Endothelial cell of umbilical vein (primary cell): Measurements from ENCODE around the gene CHN1. TPM values are rescaled to one million over a fixed set of nuclear protein-coding genes. Genes with fewer than 3 reads are reported as not detected.

Source experiments
- BruUV-seq: library from RNA; stranded (reverse); fragments of 400-500 nt; replicated peaks from 2 replicates; lab custom pipeline; 2021; lab: Mats Ljungman, UMichigan
- CTCF ChIA-PET: fragments of 300-600, 350-600 bp; sonication (Branson Sonifier 250); formaldehyde crosslinking; loops from one replicate; lab custom pipeline; 2021; ENCODE audit warnings: antibody characterized with exemption, inconsistent platforms; lab: Charles Lee
- POLR2A ChIA-PET: fragments of 300-600, 350-600 bp; sonication (Branson Sonifier 250); formaldehyde crosslinking; loops from one replicate; lab custom pipeline; 2021; ENCODE audit warnings: antibody characterized with exemption, inconsistent platforms; lab: Charles Lee
- DNase-seq: peaks from one replicate; pipeline ENCODE4 v3.0.0-alpha.2; 2011; ENCODE audit warnings: low read depth, low spot score
- FAIRE-seq: peaks from 2 replicates; lab custom pipeline; 2011; peaks lifted over from hg19 to GRCh38; lab: Jason Lieb, UNC
- H2AFZ ChIP-seq: 2 replicates; pipeline ENCODE4 v1.6.0; 2012; ENCODE audit warnings: low read depth, low read length, control low read depth, inconsistent platforms
- H3K27ac ChIP-seq: 2 replicates; pipeline ENCODE4 v1.5.1; 2011; ENCODE audit warnings: low read depth, mild to moderate bottlenecking, control low read depth, low read length, moderate library complexity; ENCODE audit not compliant: insufficient read depth
- H3K27me3 ChIP-seq, 2 experiments: 2 replicates each; pipeline versions ENCODE4 v1.6.0 to v1.6.1; 2011; ENCODE audit warnings: low read length in 2 of 2, mixed read lengths in 1 of 2; ENCODE audit not compliant: control insufficient read depth in 2 of 2, insufficient read depth in 2 of 2
- H3K36me3 ChIP-seq, 2 experiments: 2 replicates in 1 of 2; 3 replicates in 1 of 2; pipeline ENCODE4 v1.5.1; 2011; ENCODE audit warnings: low read length in 2 of 2, mild to moderate bottlenecking in 1 of 2, moderate library complexity in 1 of 2; ENCODE audit not compliant: control insufficient read depth in 2 of 2, insufficient read depth in 2 of 2; ENCODE audit errors: extremely low read depth in 1 of 2
- H3K4me1 ChIP-seq: 3 replicates; pipeline ENCODE4 v1.5.1; 2011; ENCODE audit warnings: mild to moderate bottlenecking, low read length; ENCODE audit not compliant: control insufficient read depth, insufficient read depth; ENCODE audit errors: extremely low read depth
- H3K4me2 ChIP-seq: 2 replicates; pipeline ENCODE4 v1.6.1; 2011; ENCODE audit warnings: low read length, control low read depth, mixed read lengths; ENCODE audit not compliant: insufficient read depth
- H3K4me3 ChIP-seq, 3 experiments: fragments of 200-600 bp in 1 of 3; sonication (generic), shearing (Covaris generic) in 1 of 3; replicated peaks in 1 of 3; 2 replicates each; pipeline ENCODE4 v1.5.1; 2011 to 2016; ENCODE audit warnings: control low read depth in 3 of 3, low read length in 3 of 3, mild to moderate bottlenecking in 2 of 3, inconsistent platforms in 1 of 3, low read depth in 1 of 3, moderate library complexity in 1 of 3; ENCODE audit not compliant: insufficient read depth in 1 of 3
- H3K79me2 ChIP-seq: 2 replicates; pipeline ENCODE4 v1.6.0; 2012; ENCODE audit warnings: low read length, inconsistent platforms; ENCODE audit not compliant: control insufficient read depth, insufficient read depth
- H3K9ac ChIP-seq: replicated peaks from 2 replicates; pipeline ENCODE3; 2011; ENCODE audit warnings: low read length, control low read depth; ENCODE audit not compliant: insufficient read depth; ENCODE audit errors: extremely low read depth
- H3K9me1 ChIP-seq: replicated peaks from 3 replicates; pipeline ENCODE4 v1.6.0; 2011; ENCODE audit warnings: mild to moderate bottlenecking, low read length; ENCODE audit not compliant: control insufficient read depth, insufficient read depth; ENCODE audit errors: extremely low read depth
- H3K9me3 ChIP-seq: replicated peaks from 2 replicates; pipeline ENCODE4 v1.5.1; 2012; ENCODE audit warnings: low read length, inconsistent platforms; ENCODE audit not compliant: control insufficient read depth, insufficient read depth
- H4K20me1 ChIP-seq: replicated peaks from 2 replicates; pipeline ENCODE3; 2011; ENCODE audit warnings: mild to moderate bottlenecking, low read length; ENCODE audit not compliant: control insufficient read depth, insufficient read depth; ENCODE audit errors: extremely low read depth
- EZH2 ChIP-seq: IDR thresholded peaks from 2 replicates; pipeline ENCODE4 v1.6.1; 2012; ENCODE audit warnings: borderline replicate concordance, low read depth, mild to moderate bottlenecking, moderate library complexity, low read length, inconsistent platforms; ENCODE audit not compliant: severe bottlenecking
- FOS ChIP-seq: IDR thresholded peaks from 2 replicates; pipeline ENCODE4 v1.6.1; 2011; ENCODE audit warnings: mild to moderate bottlenecking, low read length, moderate library complexity, borderline replicate concordance; ENCODE audit not compliant: insufficient read depth
- GATA2 ChIP-seq: IDR thresholded peaks from 2 replicates; pipeline ENCODE4 v1.7.0; 2011; ENCODE audit warnings: low read depth, mild to moderate bottlenecking, moderate library complexity, mixed read lengths, low read length; ENCODE audit not compliant: insufficient read length, insufficient read depth
- JUN ChIP-seq: IDR thresholded peaks from 2 replicates; pipeline ENCODE4 v1.6.1; 2011; ENCODE audit warnings: borderline replicate concordance, low read depth; ENCODE audit not compliant: insufficient read length, insufficient read depth
- MYC ChIP-seq: IDR thresholded peaks from one replicate; pipeline ENCODE4 v1.6.1; 2011; ENCODE audit warnings: mild to moderate bottlenecking, low read depth, low read length
- POLR2A ChIP-seq: IDR thresholded peaks from 2 replicates; pipeline ENCODE4 v1.6.1; 2012; ENCODE audit warnings: low read depth, mild to moderate bottlenecking, control low read depth, low read length
- POLR2AphosphoS5 ChIP-seq: IDR thresholded peaks from 2 replicates; pipeline ENCODE4 v1.6.1; 2012; ENCODE audit warnings: low read depth, mild to moderate bottlenecking, control low read depth, low read length, moderate library complexity; ENCODE audit not compliant: insufficient read depth
- dilution Hi-C: fragments of 300-500 bp; cut with MboI; formaldehyde crosslinking; loops from one replicate; pipeline ENCODE4 v1.15.0; 2019; ENCODE audit warnings: low sequenced_read_pairs; ENCODE audit not compliant: extremely low pct_ligation_motif_present
- intact Hi-C: fragments of 100-400 bp; cut with micrococcal nuclease; formaldehyde crosslinking; loops from one replicate; pipeline ENCODE4 v1.10.0; 2022
- polyA plus RNA-seq, 4 experiments: library from polyadenylated mRNA; depleted of rRNA in 3 of 4; stranded (reverse) in 3 of 4; unstranded in 1 of 4; fragments of >200 nt; gene quantifications; 2 replicates each; pipeline versions ENCODE4 v1.2.1 to v1.2.3, GENCODE V29; 2011 to 2012; ENCODE audit warnings: missing spikeins in 1 of 4
- total RNA-seq: library from RNA; stranded (reverse); gene quantifications from 2 replicates; pipeline ENCODE4 v1.2.3, GENCODE V29; 2021
- TF ChIP-seq, protein P1 (sequence below): IDR thresholded peaks from 2 replicates; pipeline ENCODE4 v1.6.1; 2011; ENCODE audit not compliant: insufficient read depth, insufficient read length
- TF ChIP-seq, protein P2 (sequence below), 2 donors: IDR thresholded peaks; 1 replicate in 1 of 2; 2 replicates in 1 of 2; pipeline ENCODE4 v1.5.1; 2011; ENCODE audit warnings: low read length in 2 of 2, mild to moderate bottlenecking in 2 of 2, moderate library complexity in 2 of 2, control low read depth in 1 of 2, inconsistent platforms in 1 of 2, low read depth in 1 of 2; ENCODE audit not compliant: insufficient read depth in 1 of 2; ENCODE audit errors: extremely low read depth in 1 of 2

CHN1 gene
- total and polyA plus RNA-seq, 2 donors (not counting 3 experiments of a cell fraction or from before 2014, with no cell fraction given) = 23.3 to 24.9 TPM

DNA sequence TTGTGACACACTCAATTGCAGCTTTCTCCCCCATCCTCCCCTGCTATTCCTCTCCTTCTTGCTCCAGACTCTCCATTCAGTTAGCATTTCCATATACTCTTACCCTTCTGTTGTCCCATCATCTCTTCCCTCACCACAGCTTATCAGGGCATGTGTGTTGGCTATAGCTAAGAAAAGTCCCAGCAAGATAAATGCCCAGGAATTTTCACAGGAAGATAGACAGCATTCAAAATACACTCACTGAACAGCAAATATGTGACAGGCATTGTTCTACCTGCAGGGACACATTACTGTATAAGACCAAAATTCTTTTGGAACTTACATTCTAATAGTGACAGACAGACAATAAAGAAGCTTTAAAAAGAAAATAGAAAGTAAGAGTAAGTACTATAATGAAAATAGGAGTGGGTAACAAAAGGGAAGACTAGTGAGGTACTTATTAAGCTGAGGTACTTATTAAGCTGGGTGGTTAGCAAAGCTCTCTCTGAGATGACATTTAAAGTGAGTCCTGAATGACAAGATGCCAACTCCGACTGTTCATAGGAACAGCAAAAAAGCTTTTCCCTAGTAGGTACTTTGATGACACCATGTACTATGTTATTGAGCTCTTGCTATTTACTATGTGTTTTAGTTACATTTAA is 86.2 kb downstream of the CHN1 start:
- Histone ChIP-seq H3K4me2 (no peak overlapping the region), H4K20me1 (no peaks in the 10 kb centered on the region), H3K27ac (no peak overlapping the region), H3K9me3 (no peaks in the 10 kb centered on the region), H3K4me3 (no peak overlapping the region), H3K4me1 (no peaks in the 10 kb centered on the region), H2AFZ (no peak overlapping the region), H3K36me3 (peaks cover under 1 to 1% of the 10 kb centered on the region in 2 experiments), H3K9me1 (no peaks in the 10 kb centered on the region), H3K9ac (no peak overlapping the region), H3K79me2 (no peaks in the 10 kb centered on the region), H3K27me3 (no peaks in the 10 kb centered on the region)
- CTCF ChIA-PET = interaction anchor here (1.0 to 1.4 kb wide), 2 partner anchors 17 to 147 kb away, joined by 3 to 11 read pairs; no protein-coding TSS in a partner anchor
- POLR2A ChIA-PET = no interaction called here
- intact Hi-C loops = no loop called here
- no TSS peak for BruUV-seq
- FAIRE-seq (no peak), DNase-seq (no peak)
- TF ChIP-seq POLR2A = no peak
- TF ChIP-seq, protein P1, sequence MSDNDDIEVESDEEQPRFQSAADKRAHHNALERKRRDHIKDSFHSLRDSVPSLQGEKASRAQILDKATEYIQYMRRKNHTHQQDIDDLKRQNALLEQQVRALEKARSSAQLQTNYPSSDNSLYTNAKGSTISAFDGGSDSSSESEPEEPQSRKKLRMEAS = no peak
- TF ChIP-seq EZH2 = no peak
- TF ChIP-seq, protein P2, sequence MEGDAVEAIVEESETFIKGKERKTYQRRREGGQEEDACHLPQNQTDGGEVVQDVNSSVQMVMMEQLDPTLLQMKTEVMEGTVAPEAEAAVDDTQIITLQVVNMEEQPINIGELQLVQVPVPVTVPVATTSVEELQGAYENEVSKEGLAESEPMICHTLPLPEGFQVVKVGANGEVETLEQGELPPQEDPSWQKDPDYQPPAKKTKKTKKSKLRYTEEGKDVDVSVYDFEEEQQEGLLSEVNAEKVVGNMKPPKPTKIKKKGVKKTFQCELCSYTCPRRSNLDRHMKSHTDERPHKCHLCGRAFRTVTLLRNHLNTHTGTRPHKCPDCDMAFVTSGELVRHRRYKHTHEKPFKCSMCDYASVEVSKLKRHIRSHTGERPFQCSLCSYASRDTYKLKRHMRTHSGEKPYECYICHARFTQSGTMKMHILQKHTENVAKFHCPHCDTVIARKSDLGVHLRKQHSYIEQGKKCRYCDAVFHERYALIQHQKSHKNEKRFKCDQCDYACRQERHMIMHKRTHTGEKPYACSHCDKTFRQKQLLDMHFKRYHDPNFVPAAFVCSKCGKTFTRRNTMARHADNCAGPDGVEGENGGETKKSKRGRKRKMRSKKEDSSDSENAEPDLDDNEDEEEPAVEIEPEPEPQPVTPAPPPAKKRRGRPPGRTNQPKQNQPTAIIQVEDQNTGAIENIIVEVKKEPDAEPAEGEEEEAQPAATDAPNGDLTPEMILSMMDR (IDR thresholded peaks at IDR 0.05; ENCODE audit: extremely low read depth in 1 of 2, insufficient read depth in 1 of 2, low read depth in 1 of 2, low read length in 2 of 2) = no peak
- no peak for TF ChIP-seq GATA2
- TF ChIP-seq JUN = no peak
- TF ChIP-seq FOS = no peak
- no peak for TF ChIP-seq MYC
- TF ChIP-seq POLR2AphosphoS5 = no peak
- dilution Hi-C loops = no loop called here
